Rectal smooth muscle tissue (tissue), 1 donor: Measurements from ENCODE around the gene UBTD1.

ENCODE experiments used
- H3K27ac ChIP-seq: one replicate; pipeline ENCODE4 v1.7.0; 2013; ENCODE audit warnings: low read depth, low read length, inconsistent platforms
- H3K27me3 ChIP-seq: one replicate; pipeline ENCODE4 v1.7.0; 2013; ENCODE audit warnings: low read length; ENCODE audit not compliant: control insufficient read depth, insufficient read depth
- H3K36me3 ChIP-seq: one replicate; pipeline ENCODE4 v1.7.0; 2013; ENCODE audit warnings: low read length; ENCODE audit not compliant: control insufficient read depth, insufficient read depth
- H3K4me1 ChIP-seq: one replicate; pipeline ENCODE4 v1.7.0; 2013; ENCODE audit warnings: low read length; ENCODE audit not compliant: control insufficient read depth, insufficient read depth
- H3K4me3 ChIP-seq: one replicate; pipeline ENCODE4 v1.7.0; 2013; ENCODE audit warnings: low read length
- H3K9ac ChIP-seq: one replicate; pipeline ENCODE4 v1.7.0; 2013; ENCODE audit warnings: low read length

Gene UBTD1

DNA sequence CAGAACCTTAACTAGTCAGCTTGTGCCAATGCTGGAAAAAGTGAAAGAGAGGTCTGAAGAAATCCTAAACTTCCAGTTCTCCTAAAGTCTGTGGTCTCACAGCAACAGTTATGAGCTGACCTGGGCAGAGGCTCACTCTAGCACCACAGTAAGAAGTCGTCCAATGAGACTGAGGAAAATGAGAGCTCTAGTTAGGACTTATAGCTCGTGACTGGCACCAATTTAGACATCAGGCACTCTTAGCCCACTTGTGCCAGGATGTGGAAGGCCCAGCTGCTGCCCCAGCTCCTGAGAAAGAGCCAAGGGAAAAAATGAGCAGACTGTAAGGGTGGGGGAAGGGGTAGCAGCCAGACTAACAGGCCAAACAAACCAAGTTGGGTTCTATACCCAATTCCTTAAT lies 8.1 kb upstream of the UBTD1 start:
- peaks cover 8% of the 10 kb centered on the region for H3K4me1 ChIP-seq
- H3K36me3 ChIP-seq, result no peaks in the 10 kb centered on the region
- H3K27me3 ChIP-seq, result no peaks in the 10 kb centered on the region
- H3K9ac ChIP-seq, result no peak overlapping the region
- H3K27ac ChIP-seq, result peak overlapping the region; percentile 33
- no peak overlapping the region for H3K4me3 ChIP-seq

DNA sequence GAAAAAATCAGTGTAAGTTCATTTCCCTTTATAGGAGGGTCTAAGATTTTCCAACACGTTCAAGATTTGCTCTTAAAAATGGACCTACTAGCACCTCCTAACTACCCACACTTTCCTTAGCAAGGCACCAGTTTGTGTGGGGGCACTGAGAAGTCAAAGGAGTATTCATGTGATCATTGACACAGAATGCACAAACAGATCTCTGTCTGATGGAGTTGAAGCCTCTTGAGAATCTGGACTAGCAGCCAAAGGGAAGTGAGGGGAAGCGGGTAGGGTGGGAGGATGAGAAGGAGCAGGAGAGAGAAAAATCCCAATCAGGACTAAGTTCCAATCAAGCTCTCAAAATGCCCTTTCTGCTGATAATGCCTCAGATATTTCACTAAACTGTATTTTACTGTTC lies 4.6 kb upstream of the UBTD1 start:
- H3K36me3 ChIP-seq, result no peaks in the 10 kb centered on the region
- no peak overlapping the region for H3K4me3 ChIP-seq
- H3K27ac ChIP-seq, result no peak overlapping the region
- H3K27me3 ChIP-seq, result no peaks in the 10 kb centered on the region
- peaks cover 17% of the 10 kb centered on the region for H3K4me1 ChIP-seq
- H3K9ac ChIP-seq, result no peak overlapping the region

DNA sequence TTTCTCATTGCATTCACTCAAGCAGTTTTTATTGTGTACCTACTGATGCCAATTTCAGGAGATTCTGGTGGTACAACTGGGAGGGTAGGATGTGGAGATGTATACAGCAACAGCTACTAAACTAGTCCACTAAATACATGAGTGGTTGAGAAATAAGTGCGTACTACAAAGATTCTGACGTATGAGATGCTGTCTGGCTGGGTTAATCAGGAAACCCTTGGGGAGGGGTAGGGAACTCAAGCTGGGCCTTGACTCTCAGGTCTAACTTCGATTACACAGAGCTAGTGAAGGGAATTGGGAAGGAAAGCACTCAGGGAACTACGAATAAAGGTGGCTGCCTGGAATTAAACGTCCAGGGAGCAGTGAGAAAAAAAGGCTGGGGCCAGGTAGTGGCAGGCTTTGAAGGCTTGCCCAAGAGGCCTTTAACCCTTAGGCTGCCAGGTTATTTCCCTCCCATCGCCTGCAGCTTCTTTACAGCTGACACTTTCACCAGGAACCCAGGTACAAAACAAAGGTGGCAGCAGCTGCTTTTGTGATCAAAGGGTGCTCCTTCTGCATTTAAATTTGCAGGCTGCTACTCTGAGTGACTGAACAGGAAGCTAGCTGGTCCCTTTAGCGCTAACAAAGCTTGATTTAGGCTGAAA lies 3.7 kb upstream of the UBTD1 start:
- H3K27ac ChIP-seq, result no peak overlapping the region
- H3K4me3 ChIP-seq, result no peak overlapping the region
- H3K27me3 ChIP-seq, result no peaks in the 10 kb centered on the region
- no peaks in the 10 kb centered on the region for H3K36me3 ChIP-seq
- H3K9ac ChIP-seq, result no peak overlapping the region
- H3K4me1 ChIP-seq, result peaks cover 21% of the 10 kb centered on the region

DNA sequence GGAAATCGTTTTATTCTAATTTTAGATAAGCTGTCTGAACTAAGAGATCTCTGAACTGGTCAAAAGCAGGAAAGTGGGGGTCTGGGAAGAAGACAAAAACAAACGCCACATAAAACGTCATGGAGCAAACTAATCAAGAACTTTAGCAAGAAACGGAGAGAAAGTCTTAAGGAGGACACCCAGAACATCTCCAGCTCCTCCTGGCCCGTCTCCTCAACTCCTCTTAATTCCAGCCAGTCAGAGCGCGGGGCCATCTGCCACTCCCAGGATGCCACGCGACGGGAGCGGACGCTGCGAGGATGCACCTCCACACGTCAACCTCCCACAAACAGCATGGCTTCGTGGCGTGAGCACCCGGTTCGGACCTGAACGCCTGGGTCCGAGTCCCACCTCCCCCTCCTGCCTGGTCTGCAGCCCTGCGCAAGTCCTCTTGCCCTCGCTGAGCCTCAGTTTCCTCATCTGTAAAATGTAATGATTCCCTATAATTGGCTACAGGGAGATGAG lies 1.1 kb upstream of the UBTD1 start:
- H3K4me3 ChIP-seq, result peak overlapping the region; percentile 100
- H3K27ac ChIP-seq, result peak overlapping the region; percentile 93
- H3K9ac ChIP-seq, result peak overlapping the region; percentile 80
- H3K4me1 ChIP-seq, result peaks cover 15% of the 10 kb centered on the region
- peaks cover 4% of the 10 kb centered on the region for H3K27me3 ChIP-seq
- H3K36me3 ChIP-seq, result no peaks in the 10 kb centered on the region

DNA sequence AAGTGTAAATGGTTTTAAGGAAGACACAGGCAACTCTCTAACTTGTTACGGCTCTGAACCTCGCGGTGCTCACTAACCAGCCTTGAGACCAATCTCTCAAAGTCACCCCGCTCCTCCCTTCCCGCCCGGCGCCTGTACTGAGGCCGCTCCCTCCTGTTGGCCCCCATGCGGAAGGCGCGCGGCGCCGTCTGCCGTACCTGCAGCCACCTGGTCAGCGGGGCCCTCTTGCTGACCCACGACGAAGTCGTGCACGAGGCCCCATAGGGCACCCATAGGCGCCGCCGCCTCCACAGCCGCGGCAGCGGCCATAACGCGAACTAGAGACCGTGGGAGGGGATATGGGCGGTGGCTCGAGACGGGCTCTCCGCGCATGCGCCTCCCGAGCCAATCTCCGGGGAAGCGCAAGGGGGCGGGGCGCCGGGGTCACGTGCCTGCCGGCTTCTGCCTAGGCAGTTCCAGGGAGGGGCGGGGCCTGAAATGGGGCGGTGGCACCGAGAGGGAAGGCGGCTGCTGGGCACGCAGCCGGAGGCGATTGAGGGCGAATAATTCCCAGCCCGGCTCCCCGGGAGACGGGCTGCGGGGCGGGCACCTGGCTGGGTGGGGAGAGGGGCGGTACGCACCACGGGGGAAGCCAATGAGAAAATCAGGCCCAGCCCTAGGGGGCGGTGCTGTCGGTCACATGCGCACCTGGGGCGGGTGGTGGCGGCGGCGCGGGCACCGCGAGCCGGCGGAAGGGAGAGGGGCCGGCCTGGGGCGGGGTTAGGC lies 466 bp upstream of the UBTD1 start, which contains the start of gene MMS19:
MMS19 (minus strand) TSS at position 347 of the 765 bp plus-strand sequence; CDS start at position 309, 38 bp downstream.
- peak within 1 kb of the TSS; percentile 93 for H3K27ac ChIP-seq
- peaks cover 4% of the 10 kb centered on the region for H3K27me3 ChIP-seq
- peaks cover 15% of the 10 kb centered on the region for H3K4me1 ChIP-seq
- H3K4me3 ChIP-seq, result peak within 1 kb of the TSS; percentile 100
- peak within 1 kb of the TSS; percentile 80 for H3K9ac ChIP-seq
- H3K36me3 ChIP-seq, result no peaks in the 10 kb centered on the region

DNA sequence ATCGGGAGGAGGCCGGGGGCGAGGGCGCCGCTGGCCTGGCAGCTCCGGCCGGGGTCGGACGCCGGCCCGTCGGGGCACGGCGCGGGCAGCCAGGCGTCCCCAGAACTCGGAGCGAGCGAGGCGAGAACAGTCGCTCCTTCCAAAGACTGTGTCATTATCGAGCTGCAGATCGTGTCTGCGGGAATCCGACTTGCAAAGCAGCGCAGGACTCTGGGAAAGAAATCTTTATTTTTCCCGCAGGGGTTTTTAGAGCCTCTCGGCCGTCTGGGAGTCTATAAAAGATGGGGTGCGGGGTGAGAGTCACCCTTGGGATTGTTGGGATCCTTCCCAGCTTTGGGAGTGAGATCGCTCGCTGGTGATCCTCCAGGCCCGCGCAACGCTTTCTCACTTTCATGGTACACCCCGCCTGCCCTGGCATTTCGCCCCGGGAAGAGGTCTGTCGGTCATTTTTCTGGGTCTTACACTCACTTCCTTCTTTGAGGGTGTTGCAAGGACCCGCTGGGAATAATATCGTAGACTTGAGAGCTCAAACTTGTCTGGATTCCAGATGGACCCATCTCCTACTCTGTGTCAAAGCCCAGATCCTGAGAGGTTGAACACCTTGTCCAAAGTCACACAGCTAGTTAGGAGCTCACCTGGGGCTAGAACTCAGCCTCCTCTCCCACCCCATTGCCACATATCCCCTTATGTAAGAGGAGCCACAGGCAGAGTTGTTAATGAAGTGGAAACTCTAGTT lies 1.0 kb downstream of the UBTD1 start:
- Histone ChIP-seq H3K9ac (peak overlapping the region; percentile 52), H3K27me3 (peaks cover 4% of the 10 kb centered on the region), H3K36me3 (no peaks in the 10 kb centered on the region), H3K4me1 (peaks cover 15% of the 10 kb centered on the region), H3K27ac (peak overlapping the region; percentile 93), H3K4me3 (peak overlapping the region; percentile 100)

DNA sequence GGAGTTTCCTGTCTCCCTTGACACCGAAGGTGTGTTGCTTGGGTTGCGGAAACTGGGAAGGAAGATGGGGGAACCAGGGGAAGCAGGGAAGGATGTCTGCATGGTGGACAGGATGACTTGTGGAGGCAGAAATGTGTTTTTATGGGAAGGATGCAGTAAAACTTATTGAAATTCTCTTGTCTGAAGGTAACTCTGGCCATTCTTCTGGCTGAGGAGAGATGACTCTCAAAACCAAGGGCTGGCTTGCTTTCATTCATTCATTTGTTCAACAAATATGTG lies 1.5 kb downstream of the UBTD1 start:
- peaks cover 4% of the 10 kb centered on the region for H3K27me3 ChIP-seq
- no peaks in the 10 kb centered on the region for H3K36me3 ChIP-seq
- peak overlapping the region; percentile 100 for H3K4me3 ChIP-seq
- no peak overlapping the region for H3K27ac ChIP-seq
- H3K4me1 ChIP-seq, result peaks cover 15% of the 10 kb centered on the region
- H3K9ac ChIP-seq, result no peak overlapping the region

DNA sequence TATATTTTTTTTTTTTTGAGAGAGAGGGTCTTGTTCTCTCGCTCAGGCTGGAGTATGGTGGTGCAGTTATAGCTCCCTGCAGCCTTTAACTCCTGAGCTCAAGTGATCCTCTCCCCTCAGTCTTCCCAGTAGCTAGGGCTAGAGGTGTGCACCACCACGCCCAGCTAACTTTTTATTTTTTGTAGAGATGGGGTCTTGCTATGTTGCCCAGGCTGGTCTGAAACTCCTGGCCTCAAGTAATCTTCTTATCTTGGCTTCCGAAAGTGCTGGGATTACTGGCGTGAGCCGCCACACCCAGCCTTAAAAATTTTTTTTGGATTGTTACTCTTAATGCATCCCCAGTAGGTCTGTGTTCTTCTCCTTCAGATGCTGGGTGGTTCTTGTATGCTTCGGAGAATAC lies 4.2 kb downstream of the UBTD1 start:
- no peaks in the 10 kb centered on the region for H3K36me3 ChIP-seq
- peaks cover 6% of the 10 kb centered on the region for H3K4me1 ChIP-seq
- no peak overlapping the region for H3K9ac ChIP-seq
- peaks cover 4% of the 10 kb centered on the region for H3K27me3 ChIP-seq
- H3K27ac ChIP-seq, result no peak overlapping the region
- H3K4me3 ChIP-seq, result no peak overlapping the region

DNA sequence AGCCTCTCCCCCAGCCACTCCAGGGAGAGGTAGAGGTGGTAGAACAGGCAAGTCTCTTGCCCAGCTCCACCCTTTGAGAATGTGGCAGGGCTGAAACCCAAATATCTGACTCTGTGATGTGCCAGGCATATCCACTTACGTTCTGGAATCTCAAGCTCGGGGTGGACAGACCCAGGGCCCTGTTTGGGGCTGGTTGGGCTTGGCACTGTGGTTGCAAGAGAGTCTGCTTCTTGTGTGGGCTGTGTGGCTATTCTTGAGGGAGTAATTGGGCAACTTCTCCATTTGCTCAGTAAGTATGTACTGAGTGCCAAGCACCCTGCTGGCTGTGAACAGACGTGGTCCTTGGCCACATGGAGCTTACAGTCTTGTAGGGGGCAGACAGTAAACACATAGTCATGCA lies 4.7 kb downstream of the UBTD1 start:
- peaks cover 4% of the 10 kb centered on the region for H3K27me3 ChIP-seq
- H3K27ac ChIP-seq, result no peak overlapping the region

DNA sequence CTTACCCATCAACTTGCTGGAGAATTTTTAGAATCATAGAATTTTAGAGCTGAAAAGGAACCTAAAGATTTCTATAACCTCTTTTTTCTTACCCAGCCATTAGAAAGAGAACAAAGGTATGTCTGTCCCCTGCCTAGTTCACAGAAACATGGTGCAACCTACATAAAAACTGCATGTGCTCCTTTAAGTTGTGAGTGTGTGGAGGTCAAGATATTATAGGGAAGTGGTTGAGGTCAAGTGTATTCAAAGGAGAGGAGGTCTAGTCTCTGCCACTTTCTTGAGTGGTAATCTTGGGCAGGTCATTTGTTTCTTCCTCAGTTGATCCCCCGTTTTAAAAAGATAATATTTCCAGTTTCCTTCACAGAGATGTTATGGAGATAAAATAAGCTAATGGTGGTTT lies 6.4 kb downstream of the UBTD1 start:
- H3K36me3 ChIP-seq, result no peaks in the 10 kb centered on the region

More for the DNA sequence above, 4.7 kb downstream of the UBTD1 start:
- Histone ChIP-seq H3K4me3 (no peak overlapping the region), H3K9ac (no peak overlapping the region), H3K36me3 (no peaks in the 10 kb centered on the region), H3K4me1 (peaks cover 6% of the 10 kb centered on the region)

DNA sequence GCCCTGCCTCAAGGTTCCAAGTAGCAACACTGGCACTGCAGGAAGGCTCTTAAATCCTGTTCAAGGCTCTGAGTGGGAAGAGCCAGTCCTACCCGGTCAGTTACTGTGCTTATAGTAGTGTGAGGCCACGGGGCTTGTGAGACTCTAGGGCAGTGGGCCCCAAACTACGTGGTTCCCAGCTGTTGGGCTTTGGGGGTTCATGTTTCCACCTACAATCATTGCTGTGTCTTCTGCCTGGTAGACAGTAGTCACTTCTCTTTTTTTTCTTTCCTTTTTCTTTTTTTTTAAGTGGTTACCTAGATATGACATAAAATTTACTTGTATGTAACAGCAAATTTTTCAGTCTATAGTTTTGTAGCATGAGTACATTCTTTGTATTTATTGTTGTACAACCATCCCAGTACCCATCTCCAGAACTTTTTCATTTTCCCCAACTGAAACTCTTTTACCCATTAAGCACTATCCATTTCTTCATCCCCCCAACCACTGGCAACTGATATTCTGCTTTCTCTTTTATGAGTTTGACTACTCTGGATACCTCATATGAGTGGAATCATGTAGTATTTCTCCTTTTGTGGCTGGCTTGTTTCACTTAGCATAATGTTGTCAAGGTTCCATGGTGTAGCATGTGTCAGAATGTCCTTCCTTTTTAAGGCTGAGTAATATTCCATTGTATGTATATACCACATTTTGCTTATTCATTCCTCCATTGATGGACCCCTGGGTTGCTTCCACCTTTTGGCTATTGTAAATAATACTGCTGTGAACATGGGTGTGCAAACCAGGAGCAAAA lies 7.7 kb downstream of the UBTD1 start:
- H3K4me3 ChIP-seq, result no peak overlapping the region
- H3K27me3 ChIP-seq, result no peaks in the 10 kb centered on the region
- H3K27ac ChIP-seq, result no peak overlapping the region
- no peaks in the 10 kb centered on the region for H3K4me1 ChIP-seq
- H3K36me3 ChIP-seq, result no peaks in the 10 kb centered on the region
- H3K9ac ChIP-seq, result no peak overlapping the region

More for the DNA sequence above, 6.4 kb downstream of the UBTD1 start:
- Histone ChIP-seq H3K27me3 (peaks cover 4% of the 10 kb centered on the region), H3K27ac (no peak overlapping the region), H3K4me3 (no peak overlapping the region), H3K4me1 (peaks cover under 1% of the 10 kb centered on the region), H3K9ac (no peak overlapping the region)

DNA sequence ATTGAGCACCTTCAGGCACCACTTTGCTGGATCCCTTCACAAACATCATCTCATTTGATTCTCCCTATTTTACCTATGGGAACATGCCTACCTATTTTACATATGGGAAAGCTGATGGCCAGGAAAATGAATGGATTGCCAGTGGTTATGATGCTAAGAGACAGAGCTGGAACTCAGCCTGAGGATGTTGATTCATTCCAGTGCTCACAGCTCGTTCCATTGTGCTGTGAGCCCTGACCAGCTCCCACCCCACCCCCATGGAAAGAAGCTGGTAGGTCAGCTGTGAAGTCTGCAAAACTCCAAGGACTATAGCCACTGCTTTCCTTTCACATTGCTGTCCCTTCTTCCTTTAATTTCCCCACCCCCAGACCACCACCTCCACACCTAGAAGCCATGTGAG lies 9.6 kb downstream of the UBTD1 start:
- Histone ChIP-seq H3K27ac (no peak overlapping the region), H3K27me3 (no peaks in the 10 kb centered on the region)

More for the DNA sequence above, 9.6 kb downstream of the UBTD1 start:
- Histone ChIP-seq H3K36me3 (no peaks in the 10 kb centered on the region), H3K4me1 (no peaks in the 10 kb centered on the region), H3K9ac (no peak overlapping the region), H3K4me3 (no peak overlapping the region)
